ENCODE results near the gene LAMA3.

Gene LAMA3

DNA sequence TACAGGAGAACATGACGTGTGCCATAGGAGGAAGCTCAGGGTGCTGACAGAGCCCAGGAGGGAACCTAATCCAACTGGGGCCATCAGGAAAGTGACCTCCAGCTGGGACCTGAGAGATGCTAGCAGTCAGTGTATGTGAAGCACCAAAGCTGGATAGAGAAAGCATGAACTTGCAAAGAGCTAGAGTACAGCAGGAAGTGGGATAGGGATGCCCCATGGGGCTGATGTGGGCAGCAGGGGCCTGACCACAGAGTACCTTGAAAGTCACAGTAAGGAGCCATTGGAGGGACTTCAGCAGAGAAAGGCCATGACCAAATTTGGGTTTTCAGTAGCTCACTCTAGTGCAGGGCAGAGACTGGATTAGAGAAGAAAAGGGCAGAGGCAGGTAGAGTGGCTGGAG is 233.7 kb downstream of the LAMA3 start:
- no peak for DNase-seq

DNA sequence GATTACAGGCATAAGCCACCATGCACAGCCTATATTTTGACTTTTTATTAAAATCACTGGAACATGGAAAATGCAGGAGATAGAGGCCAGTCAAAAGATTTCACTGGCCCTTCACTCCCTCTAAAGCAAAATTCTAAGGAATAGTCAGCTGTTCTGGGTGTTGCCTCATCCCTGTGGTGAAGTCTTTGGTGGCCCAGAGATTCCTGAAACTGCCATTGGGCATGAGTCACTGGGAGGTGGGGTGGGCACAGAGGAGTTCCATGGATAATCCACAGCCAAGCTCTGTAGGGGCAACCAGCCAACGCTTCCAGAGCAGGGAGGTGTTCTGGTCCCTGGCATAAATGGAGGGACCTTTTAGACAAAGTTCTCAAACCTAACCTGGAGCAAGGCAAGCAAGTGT is 235.6 kb downstream of the LAMA3 start:
- DNase-seq: no peak

DNA sequence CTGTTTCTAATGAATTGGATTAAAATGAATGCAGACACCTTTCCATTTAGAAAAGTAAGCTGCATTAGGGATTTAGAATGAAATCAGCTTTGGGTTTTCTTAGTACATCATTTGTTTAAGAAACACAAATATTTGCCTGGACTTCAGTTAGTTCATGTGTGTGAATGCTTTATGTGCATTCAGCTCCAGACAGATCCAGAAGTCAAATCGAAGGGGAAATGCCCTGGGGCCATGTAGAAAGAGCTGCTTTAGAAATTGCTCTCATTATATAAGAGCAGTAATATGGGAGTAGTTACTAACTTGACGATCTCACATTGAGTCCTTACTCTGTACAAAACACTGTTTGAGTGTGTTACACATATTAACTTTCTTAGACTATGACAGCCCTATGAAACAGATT is 237.3 kb downstream of the LAMA3 start:
- DNase-seq: no peak

DNA sequence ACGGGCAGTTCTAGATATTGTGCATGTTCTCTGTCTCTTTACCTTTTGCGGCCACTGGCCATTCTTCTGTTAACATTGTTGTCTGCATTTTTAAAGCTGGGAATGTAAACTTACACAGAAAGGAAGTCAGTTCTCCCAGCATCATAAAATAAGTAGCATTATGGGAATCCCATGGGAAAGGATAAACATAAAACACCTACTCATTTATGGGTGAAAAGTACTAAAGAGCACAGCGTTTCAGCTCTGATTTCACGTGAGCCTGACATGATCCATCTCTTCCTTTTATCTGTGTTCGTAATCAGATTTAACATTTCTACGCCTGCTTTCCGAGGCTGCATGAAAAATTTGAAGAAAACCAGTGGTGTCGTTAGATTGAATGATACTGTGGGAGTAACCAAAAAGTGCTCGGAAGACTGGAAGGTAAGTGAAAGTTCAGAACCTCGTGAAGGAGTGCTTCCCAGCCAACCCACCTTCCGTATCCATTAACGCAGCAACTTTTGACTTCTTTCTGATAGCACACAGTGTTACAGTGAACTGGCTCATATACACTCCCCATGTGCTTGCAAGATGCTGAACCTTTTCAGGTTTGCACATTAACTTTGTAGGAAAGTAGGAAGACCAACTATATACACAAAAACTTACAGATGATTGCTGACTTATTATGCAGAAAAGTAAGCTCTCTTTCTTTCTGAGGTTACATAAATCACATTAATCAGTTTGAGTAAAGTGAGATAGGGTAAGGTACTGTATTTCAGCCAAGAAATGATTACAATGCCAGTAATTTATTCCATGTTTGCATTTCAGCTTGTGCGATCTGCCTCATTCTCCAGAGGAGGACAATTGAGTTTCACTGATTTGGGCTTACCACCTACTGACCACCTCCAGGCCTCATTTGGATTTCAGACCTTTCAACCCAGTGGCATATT is 238.8 kb downstream of the LAMA3 start:
- DNase-seq: no peak

DNA sequence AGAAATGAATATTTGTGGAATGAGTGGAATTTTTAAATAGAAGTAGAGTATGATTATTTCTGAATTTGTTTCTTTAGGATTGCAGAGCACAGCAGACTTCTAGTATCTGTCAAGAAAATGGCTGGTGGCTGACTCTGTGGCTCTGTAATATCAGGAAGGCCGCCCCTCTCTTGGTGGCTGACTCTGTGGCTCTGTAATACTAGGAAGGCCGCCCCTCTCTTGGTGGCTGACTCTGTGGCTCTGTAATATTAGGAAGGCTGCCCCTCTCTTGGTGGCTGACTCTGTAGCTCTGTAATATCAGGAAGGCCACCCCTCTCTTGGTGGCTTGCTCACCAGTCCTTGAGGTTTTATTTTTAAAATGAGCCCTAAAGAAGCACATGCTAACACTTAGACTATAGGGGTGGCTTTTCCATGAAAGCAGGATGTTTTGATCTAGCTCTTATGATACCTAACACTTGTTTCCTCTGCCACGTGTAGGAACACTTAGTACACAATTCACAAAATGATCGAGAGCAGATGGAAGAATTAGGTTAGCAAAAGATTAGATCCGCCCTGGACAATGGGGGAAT is 240.2 kb downstream of the LAMA3 start:
- no peak for DNase-seq

DNA sequence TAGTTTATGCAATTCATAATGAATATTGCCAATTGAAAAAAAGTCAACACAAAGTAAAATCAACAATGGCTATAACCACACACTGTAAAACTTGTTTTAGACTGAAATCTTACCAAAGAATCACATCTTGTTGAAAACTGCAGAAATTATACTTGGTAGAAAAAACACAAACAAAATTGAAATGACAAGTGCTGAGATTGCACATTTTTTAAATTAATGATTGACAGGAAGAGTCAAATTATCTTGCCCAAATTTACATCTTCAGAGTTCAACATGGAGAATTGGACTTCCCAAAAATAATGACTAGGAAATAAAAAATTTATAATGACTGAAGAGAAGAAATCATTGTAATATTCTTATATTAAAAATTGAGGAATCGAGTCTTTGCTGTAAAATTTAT is 240.7 kb downstream of the LAMA3 start:
- DNase-seq: no peak

DNA sequence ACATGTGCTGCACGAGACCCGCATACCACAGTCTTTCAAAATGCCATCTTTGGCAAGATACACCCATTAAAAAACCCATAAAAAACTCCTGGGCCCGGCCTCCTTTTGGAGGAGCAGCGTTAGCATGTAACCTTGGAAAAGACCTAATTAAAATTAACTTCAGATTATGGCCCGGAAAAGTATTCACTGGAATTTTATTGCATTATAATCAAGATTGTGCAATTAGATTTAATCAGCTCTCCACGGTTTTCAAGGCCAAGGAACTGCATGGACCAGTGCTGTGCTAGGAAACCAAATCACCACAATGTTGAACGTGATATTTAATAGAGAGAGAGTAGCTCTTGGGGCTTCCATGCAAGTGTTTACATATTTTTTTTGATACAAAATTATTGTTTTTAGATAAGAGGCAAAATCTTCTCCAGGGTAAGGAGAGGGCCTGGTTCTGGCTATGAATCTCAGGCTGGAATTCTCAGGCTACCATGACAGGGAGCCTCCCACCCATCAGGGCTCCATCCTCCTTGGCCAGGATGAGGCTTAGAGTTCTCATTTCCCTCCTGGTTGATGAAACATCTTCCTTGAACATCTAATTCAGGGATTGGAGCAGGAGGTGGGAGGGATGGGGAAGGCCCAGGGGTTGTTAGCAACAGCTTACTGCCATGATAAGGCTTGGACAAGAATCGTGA is 243.3 kb downstream of the LAMA3 start:
- DNase-seq: no peak

DNA sequence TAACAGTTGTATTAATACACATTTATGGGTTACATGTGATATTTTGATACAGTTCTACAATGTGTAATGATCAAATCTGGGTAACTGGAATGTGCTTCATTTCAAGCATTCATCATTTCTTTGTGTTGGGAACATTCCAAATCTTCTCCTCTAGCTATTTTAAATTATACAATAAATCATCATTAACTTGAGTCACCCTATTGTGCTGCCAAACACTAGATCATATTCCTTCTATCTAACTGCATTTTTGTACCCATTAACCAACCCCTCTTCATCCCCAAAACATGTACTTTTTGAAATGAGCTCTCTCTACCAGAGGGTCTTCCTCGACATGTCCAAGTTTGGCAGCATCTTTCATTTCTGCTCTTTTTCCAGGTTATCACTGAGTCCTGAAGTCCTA is 244.2 kb downstream of the LAMA3 start:
- no peak for DNase-seq

DNA sequence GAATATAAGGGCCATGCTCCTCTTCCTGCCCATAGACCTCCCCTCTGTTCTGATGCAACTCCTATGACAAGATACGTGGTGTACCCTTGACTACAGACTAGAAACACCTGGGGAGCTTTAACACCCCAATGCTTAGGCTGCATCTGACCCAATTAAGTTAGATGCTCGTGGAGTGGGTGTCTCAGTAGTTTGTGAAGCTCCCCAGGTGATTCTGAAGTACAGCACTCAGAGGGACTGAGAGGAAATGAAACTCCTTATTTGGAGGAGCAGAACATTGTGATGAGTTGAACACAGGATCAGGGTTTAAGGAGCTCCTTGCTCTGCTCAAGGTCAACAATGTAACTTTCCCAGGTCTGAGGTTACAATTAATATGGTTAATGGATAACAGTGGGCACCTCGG is 245.0 kb downstream of the LAMA3 start:
- DNase-seq: no peak

DNA sequence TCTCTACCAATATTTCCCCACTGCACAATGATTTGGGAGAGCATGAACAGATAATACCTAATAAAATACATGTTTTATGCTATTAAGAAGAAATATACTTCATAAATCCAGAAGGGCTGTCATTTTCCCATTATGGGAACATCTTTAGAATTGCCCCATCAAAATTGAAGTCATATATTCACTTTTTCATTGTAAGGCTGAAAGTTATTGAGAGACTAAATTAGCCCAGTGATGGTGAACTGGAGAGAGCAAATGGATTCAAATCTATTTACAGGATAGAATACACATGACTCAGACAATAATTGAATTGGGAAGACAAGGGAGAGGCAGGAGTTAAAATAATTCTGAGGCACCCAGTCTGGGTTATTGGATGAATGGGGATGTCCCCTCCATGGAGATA is 245.6 kb downstream of the LAMA3 start:
- DNase-seq: no peak

DNA sequence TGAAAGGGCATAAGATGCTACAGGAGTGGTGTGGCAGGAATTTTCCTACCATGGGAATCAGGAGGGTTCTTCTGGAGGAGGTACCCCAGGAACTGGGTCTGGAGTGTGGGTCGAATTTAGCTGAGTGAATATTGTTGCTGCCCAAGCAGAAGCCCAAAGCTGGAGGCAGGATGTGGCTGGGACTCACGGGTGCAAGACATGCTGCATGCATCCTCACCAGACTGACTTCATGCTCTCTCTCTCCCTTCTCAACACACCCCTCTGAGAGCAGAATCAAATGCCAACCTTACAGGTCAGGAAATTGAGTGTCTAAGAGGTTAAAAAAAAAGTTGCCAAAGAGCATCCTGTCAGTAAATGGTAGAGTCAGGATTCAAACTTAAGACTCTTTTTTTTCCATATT is 246.6 kb downstream of the LAMA3 start:
- peak; percentile 17 for DNase-seq

DNA sequence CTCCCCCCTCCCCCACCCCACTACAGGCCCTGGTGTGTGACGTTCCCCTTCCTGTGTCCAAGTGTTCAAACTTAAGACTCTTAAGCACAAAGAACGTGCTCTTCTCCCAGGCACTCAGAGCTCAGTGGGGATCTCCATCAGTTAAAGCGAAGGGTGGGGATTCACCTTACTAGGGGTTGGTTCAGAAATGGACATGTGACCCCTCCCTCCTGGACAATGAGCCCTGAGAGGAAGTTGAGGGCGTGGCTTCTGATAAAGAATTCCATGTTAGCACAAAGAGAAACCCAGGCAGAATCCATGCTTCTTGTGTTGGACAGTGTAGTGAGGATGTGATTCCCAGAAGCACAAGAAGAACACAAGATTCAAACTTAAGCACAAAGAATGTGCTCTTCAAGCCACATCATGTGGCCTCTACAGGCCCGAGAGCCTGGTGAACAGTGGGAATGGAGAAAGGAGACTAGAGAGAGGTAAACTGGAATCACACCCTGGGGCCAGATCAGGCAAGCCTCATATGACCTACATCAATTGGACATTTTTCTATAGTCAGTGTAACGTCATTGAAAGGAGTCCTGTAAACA is 247.2 kb downstream of the LAMA3 start:
- DNase-seq: no peak

DNA sequence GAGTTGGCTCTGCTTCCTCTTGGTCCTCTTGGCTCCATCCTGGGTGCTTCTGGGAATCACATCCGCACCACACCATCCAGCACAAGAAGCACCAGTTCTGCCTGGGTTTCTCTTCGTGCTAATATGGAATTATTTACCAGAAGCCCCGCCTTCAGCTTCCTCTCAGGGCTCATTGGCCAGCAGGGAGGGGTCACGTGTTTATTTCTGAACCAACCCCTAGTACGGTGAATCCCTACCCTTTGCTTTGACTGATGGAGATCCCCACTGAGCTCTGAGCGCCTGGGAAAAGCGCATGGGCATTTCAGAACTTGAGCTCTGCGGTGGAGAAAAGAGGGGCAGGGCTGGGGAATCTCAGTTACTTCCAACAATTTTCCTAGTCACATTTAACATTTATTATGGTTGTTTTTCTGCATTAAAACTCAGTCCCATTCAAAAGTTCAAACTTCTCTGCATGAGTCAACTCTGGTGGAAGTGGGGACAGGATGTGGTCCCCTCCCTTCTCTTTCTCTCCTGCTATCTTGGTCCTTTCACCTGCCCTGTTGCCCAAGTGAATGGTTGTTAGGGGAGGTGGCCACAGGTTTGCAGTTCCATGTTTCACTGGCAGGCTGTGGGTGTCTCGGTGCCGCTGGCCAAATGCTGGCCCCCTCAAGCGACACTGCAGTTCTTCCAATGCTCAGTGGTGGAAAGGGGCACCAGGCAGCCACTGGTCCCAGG is 248.9 kb downstream of the LAMA3 start:
- DNase-seq: peak; percentile 26

DNA sequence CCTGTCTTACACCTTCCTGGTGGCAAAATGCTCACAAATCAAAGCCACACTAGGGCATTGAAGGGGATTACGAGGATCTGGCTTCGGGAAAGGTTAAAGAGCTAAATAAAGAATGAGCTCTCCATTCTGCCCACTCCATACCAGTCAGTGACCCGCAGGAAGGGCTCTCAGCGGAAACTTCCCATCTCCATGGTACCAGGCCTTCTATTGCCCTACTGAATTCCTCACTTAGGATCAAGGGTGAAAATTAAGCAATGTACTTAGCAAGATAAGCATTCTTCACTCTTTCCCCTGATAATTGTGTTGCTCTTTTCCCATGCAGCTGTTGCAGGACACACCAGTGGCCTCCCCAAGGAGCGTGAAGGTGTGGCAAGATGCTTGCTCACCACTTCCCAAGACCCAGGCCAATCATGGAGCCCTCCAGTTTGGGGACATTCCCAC is 249.7 kb downstream of the LAMA3 start:
- DNase-seq: no peak

DNA sequence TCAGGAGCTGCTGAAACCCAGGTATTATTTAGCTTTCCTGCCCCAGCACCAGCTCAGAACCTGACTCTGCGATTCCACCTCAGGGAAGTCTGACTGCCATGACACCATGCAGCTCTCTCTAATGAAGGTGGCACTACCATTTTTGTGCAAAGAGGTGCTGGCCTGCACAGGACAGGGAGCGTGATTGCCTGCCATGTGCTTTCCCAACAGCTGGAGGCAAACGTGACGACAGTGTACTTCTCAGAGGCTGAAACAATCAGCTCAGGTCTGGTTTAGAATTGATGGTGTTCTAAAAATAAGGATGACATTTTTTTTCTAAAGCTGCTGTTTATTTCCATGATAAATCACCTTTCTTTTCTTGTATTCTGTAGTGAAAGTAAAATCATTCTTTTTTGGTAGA is 250.1 kb downstream of the LAMA3 start:
- no peak for DNase-seq

DNA sequence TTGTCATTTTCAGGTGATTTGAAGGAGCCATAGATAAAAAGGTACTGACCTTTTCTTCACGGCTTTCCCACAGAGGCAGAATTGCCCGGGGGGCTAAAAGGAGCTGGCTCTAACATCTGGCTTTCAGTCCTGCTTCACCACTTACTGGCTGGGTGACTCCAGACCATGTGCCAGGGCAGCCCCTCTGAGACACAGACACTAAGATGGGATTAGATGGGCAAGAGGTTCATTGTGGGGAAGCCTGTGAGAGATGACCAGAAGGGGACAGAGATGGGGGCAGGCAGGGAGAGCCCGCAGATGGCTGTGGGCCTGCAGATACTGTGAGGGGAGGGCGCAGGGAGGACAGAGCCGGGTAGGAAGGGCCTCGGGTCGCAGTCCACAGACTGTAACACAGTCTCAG is 250.6 kb downstream of the LAMA3 start:
- DNase-seq: no peak

DNA sequence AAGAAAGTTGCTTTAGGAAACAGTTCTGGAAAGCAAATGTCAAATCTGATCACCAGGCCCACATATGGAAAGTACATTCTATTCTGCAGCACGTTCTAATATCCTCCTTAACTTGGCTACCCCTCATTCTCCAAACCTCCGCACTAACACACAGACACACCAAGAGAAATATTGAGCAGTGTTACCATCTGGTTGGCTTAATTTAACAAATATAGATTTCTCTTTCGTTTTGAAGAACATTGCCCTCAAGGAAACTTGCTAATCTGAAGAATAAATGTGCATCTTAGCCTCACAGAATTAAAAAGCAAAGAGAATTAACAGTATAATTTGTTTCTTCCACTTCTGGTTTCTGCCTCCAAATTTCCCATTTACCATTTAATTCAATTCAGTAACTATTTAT is 252.5 kb downstream of the LAMA3 start:
- DNase-seq: no peak

DNA sequence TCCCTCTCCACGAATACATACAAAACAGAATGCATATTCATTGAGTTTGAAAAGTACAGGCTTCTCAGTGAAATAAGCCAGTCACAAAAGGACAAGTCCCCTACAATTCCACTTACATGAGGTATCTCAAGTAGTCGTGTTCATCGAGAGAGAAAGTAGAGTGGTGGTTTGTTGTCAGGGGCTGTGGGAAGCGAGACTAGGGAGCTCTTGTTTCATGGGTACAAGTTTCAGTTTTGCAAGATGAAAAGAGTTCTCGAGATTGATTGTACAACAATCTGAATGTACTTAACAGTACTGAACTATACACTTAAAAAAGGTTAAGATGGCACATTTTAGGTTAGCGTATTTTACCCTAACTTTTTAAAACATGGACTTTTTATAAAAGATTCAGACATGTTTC is 253.9 kb downstream of the LAMA3 start:
- no peak for DNase-seq

DNA sequence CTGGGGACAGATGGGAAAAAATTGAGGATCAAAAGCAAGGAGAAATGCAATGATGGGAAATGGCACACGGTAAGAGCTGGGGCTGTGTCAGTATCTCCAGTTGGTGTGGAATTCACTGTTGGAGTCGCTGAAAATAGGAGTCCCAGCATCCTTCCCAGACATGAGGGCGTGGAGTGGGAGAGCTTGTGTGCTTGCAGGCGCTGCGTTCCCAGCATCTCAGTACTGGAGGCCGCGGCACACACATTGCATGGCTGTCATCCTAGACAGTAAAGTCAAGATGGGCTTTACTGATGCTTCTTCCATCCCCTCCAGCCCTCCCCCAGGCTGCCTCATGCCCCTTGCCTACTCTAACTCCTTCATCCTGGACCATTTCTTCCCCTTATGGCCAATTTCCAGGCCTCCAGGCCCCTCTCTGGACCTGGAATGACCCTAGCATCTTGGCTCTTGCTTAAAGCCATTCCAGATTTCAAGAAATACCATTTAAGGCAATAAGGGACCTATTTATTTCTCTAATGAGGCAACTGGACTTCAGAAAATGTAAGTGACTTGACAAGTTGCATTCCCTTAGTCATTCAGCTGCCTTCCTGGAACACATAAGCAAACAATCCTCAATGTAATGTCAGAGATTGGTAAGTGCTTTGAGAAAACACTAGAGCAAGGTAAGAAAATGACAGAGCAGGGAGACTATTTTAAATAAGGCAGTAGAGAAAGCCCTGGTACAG is 254.8 kb downstream of the LAMA3 start:
- DNase-seq: no peak

DNA sequence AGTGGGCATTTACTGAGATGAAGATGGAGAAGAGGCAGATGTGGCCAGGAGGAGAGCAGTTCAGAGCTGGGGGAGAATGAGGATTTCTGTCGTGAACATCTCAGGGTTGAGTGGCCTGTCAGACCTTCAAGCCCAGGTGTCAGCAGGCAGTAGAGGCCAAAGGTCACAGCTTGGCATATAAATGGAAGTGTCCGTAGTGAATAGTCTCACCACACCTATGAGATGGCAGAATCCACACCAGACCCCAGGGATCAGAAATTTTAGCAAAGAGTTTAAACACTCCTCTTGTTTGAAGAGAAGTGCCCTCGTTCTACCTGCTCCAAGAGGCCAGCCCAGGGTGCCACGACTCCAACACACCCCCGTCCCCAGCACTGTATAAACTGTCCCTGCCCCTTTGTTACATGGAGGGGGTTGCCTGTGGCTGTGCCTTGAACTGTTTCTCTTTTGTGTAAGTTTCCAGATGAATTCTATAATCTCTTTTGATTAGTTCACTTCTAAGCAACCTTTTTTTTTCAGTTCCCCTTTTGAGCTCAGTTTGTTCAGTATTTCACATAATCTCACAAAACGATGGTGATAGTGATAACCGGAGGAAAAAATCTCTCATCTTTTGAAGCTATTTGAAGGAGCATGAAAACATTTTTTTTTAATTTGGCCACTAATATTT is 256.3 kb downstream of the LAMA3 start:
- DNase-seq: no peak

DNA sequence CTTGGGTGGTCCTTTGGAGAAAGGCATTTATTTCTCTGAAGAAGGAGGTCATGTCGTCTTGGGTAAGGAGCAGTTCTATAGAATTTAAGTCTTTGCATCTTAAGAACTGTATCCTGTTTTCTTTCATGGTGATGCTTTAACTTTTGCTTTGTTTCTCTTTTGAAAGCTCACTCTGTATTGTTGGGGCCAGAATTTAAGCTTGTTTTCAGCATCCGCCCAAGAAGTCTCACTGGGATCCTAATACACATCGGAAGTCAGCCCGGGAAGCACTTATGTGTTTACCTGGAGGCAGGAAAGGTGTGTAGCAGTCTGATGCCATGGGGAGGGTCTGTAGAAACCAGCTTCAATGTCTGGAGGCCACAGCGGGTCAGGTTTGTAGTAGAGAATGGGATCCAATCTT is 260.6 kb downstream of the LAMA3 start:
- DNase-seq: no peak

DNA sequence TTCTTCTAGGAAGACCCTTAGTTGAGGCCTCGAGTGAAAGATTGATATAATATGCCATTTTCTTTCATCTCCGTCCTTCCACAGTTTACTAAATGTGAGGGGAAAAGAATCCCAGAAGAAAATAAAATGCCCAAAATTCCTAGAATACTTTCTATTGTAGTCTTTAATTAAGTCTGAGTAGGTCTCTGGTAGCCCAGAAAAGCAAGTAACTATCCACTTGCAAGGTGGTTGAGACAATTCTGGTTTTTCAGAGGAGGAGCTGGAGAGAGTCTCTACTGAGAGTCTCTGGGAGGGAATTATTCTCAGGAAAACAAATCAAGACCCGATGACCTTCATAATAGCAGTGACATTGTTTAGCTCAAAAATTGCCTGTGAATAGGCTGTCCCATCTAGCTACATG is 261.4 kb downstream of the LAMA3 start:
- no peak for DNase-seq
